ENCODE measurements around the gene ROBO1.

GRCh38 chr3:78985981-78986380 is 781.8 kb downstream of the ROBO1 start:
- TF ChIP-seq, protein P1, sequence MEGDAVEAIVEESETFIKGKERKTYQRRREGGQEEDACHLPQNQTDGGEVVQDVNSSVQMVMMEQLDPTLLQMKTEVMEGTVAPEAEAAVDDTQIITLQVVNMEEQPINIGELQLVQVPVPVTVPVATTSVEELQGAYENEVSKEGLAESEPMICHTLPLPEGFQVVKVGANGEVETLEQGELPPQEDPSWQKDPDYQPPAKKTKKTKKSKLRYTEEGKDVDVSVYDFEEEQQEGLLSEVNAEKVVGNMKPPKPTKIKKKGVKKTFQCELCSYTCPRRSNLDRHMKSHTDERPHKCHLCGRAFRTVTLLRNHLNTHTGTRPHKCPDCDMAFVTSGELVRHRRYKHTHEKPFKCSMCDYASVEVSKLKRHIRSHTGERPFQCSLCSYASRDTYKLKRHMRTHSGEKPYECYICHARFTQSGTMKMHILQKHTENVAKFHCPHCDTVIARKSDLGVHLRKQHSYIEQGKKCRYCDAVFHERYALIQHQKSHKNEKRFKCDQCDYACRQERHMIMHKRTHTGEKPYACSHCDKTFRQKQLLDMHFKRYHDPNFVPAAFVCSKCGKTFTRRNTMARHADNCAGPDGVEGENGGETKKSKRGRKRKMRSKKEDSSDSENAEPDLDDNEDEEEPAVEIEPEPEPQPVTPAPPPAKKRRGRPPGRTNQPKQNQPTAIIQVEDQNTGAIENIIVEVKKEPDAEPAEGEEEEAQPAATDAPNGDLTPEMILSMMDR (IDR thresholded peaks at IDR 0.05) = no peak
- TF ChIP-seq POLR2AphosphoS5 (IDR thresholded peaks at IDR 0.05; ENCODE audit: insufficient read depth in 1 of 2, low read depth in 1 of 2) = no peak
- TF ChIP-seq POLR2A (IDR thresholded peaks at IDR 0.05) = no peak

Data from vagina (tissue), 2 donors.